Endothelial cell of umbilical vein (primary cell): ENCODE results near the gene POU6F1. TPM values are rescaled to one million over a fixed set of nuclear protein-coding genes. Genes with fewer than 3 reads are reported as not detected.

ENCODE experiments used
- BruUV-seq: library from RNA; stranded (reverse); fragments of 400-500 nt; replicated peaks from 2 replicates; lab custom pipeline; 2021; lab: Mats Ljungman, UMichigan
- CTCF ChIA-PET: fragments of 300-600, 350-600 bp; sonication (Branson Sonifier 250); formaldehyde crosslinking; loops from one replicate; lab custom pipeline; 2021; ENCODE audit warnings: antibody characterized with exemption, inconsistent platforms; lab: Charles Lee
- POLR2A ChIA-PET: fragments of 300-600, 350-600 bp; sonication (Branson Sonifier 250); formaldehyde crosslinking; loops from one replicate; lab custom pipeline; 2021; ENCODE audit warnings: antibody characterized with exemption, inconsistent platforms; lab: Charles Lee
- DNase-seq: peaks from one replicate; pipeline ENCODE4 v3.0.0-alpha.2; 2011; ENCODE audit warnings: low read depth, low spot score
- FAIRE-seq: peaks from 2 replicates; lab custom pipeline; 2011; peaks lifted over from hg19 to GRCh38; lab: Jason Lieb, UNC
- H2AFZ ChIP-seq: 2 replicates; pipeline ENCODE4 v1.6.0; 2012; ENCODE audit warnings: low read depth, low read length, control low read depth, inconsistent platforms
- H3K27ac ChIP-seq: 2 replicates; pipeline ENCODE4 v1.5.1; 2011; ENCODE audit warnings: low read depth, mild to moderate bottlenecking, control low read depth, low read length, moderate library complexity; ENCODE audit not compliant: insufficient read depth
- H3K27me3 ChIP-seq, 2 experiments: 2 replicates each; pipeline versions ENCODE4 v1.6.0 to v1.6.1; 2011; ENCODE audit warnings: low read length in 2 of 2, mixed read lengths in 1 of 2; ENCODE audit not compliant: control insufficient read depth in 2 of 2, insufficient read depth in 2 of 2
- H3K36me3 ChIP-seq, 2 experiments: 2 replicates in 1 of 2; 3 replicates in 1 of 2; pipeline ENCODE4 v1.5.1; 2011; ENCODE audit warnings: low read length in 2 of 2, mild to moderate bottlenecking in 1 of 2, moderate library complexity in 1 of 2; ENCODE audit not compliant: control insufficient read depth in 2 of 2, insufficient read depth in 2 of 2; ENCODE audit errors: extremely low read depth in 1 of 2
- H3K4me1 ChIP-seq: 3 replicates; pipeline ENCODE4 v1.5.1; 2011; ENCODE audit warnings: mild to moderate bottlenecking, low read length; ENCODE audit not compliant: control insufficient read depth, insufficient read depth; ENCODE audit errors: extremely low read depth
- H3K4me2 ChIP-seq: 2 replicates; pipeline ENCODE4 v1.6.1; 2011; ENCODE audit warnings: low read length, control low read depth, mixed read lengths; ENCODE audit not compliant: insufficient read depth
- H3K4me3 ChIP-seq, 3 experiments: fragments of 200-600 bp in 1 of 3; sonication (generic), shearing (Covaris generic) in 1 of 3; replicated peaks in 1 of 3; 2 replicates each; pipeline ENCODE4 v1.5.1; 2011 to 2016; ENCODE audit warnings: control low read depth in 3 of 3, low read length in 3 of 3, mild to moderate bottlenecking in 2 of 3, inconsistent platforms in 1 of 3, low read depth in 1 of 3, moderate library complexity in 1 of 3; ENCODE audit not compliant: insufficient read depth in 1 of 3
- H3K79me2 ChIP-seq: 2 replicates; pipeline ENCODE4 v1.6.0; 2012; ENCODE audit warnings: low read length, inconsistent platforms; ENCODE audit not compliant: control insufficient read depth, insufficient read depth
- H3K9ac ChIP-seq: replicated peaks from 2 replicates; pipeline ENCODE3; 2011; ENCODE audit warnings: low read length, control low read depth; ENCODE audit not compliant: insufficient read depth; ENCODE audit errors: extremely low read depth
- H3K9me1 ChIP-seq: replicated peaks from 3 replicates; pipeline ENCODE4 v1.6.0; 2011; ENCODE audit warnings: mild to moderate bottlenecking, low read length; ENCODE audit not compliant: control insufficient read depth, insufficient read depth; ENCODE audit errors: extremely low read depth
- H3K9me3 ChIP-seq: replicated peaks from 2 replicates; pipeline ENCODE4 v1.5.1; 2012; ENCODE audit warnings: low read length, inconsistent platforms; ENCODE audit not compliant: control insufficient read depth, insufficient read depth
- H4K20me1 ChIP-seq: replicated peaks from 2 replicates; pipeline ENCODE3; 2011; ENCODE audit warnings: mild to moderate bottlenecking, low read length; ENCODE audit not compliant: control insufficient read depth, insufficient read depth; ENCODE audit errors: extremely low read depth
- EZH2 ChIP-seq: IDR thresholded peaks from 2 replicates; pipeline ENCODE4 v1.6.1; 2012; ENCODE audit warnings: borderline replicate concordance, low read depth, mild to moderate bottlenecking, moderate library complexity, low read length, inconsistent platforms; ENCODE audit not compliant: severe bottlenecking
- FOS ChIP-seq: IDR thresholded peaks from 2 replicates; pipeline ENCODE4 v1.6.1; 2011; ENCODE audit warnings: mild to moderate bottlenecking, low read length, moderate library complexity, borderline replicate concordance; ENCODE audit not compliant: insufficient read depth
- GATA2 ChIP-seq: IDR thresholded peaks from 2 replicates; pipeline ENCODE4 v1.7.0; 2011; ENCODE audit warnings: low read depth, mild to moderate bottlenecking, moderate library complexity, mixed read lengths, low read length; ENCODE audit not compliant: insufficient read length, insufficient read depth
- JUN ChIP-seq: IDR thresholded peaks from 2 replicates; pipeline ENCODE4 v1.6.1; 2011; ENCODE audit warnings: borderline replicate concordance, low read depth; ENCODE audit not compliant: insufficient read length, insufficient read depth
- MYC ChIP-seq: IDR thresholded peaks from one replicate; pipeline ENCODE4 v1.6.1; 2011; ENCODE audit warnings: mild to moderate bottlenecking, low read depth, low read length
- POLR2A ChIP-seq: IDR thresholded peaks from 2 replicates; pipeline ENCODE4 v1.6.1; 2012; ENCODE audit warnings: low read depth, mild to moderate bottlenecking, control low read depth, low read length
- POLR2AphosphoS5 ChIP-seq: IDR thresholded peaks from 2 replicates; pipeline ENCODE4 v1.6.1; 2012; ENCODE audit warnings: low read depth, mild to moderate bottlenecking, control low read depth, low read length, moderate library complexity; ENCODE audit not compliant: insufficient read depth
- dilution Hi-C: fragments of 300-500 bp; cut with MboI; formaldehyde crosslinking; loops from one replicate; pipeline ENCODE4 v1.15.0; 2019; ENCODE audit warnings: low sequenced_read_pairs; ENCODE audit not compliant: extremely low pct_ligation_motif_present
- intact Hi-C: fragments of 100-400 bp; cut with micrococcal nuclease; formaldehyde crosslinking; loops from one replicate; pipeline ENCODE4 v1.10.0; 2022
- polyA plus RNA-seq, 4 experiments: library from polyadenylated mRNA; depleted of rRNA in 3 of 4; stranded (reverse) in 3 of 4; unstranded in 1 of 4; fragments of >200 nt; gene quantifications; 2 replicates each; pipeline versions ENCODE4 v1.2.1 to v1.2.3, GENCODE V29; 2011 to 2012; ENCODE audit warnings: missing spikeins in 1 of 4
- total RNA-seq: library from RNA; stranded (reverse); gene quantifications from 2 replicates; pipeline ENCODE4 v1.2.3, GENCODE V29; 2021
- TF ChIP-seq, protein P1 (sequence below): IDR thresholded peaks from 2 replicates; pipeline ENCODE4 v1.6.1; 2011; ENCODE audit not compliant: insufficient read depth, insufficient read length
- TF ChIP-seq, protein P2 (sequence below), 2 donors: IDR thresholded peaks; 1 replicate in 1 of 2; 2 replicates in 1 of 2; pipeline ENCODE4 v1.5.1; 2011; ENCODE audit warnings: low read length in 2 of 2, mild to moderate bottlenecking in 2 of 2, moderate library complexity in 2 of 2, control low read depth in 1 of 2, inconsistent platforms in 1 of 2, low read depth in 1 of 2; ENCODE audit not compliant: insufficient read depth in 1 of 2; ENCODE audit errors: extremely low read depth in 1 of 2

The POU6F1 gene
- total and polyA plus RNA-seq, 2 donors (not counting 3 experiments of a cell fraction or from before 2014, with no cell fraction given), result 5.4 to 14.4 TPM

DNA sequence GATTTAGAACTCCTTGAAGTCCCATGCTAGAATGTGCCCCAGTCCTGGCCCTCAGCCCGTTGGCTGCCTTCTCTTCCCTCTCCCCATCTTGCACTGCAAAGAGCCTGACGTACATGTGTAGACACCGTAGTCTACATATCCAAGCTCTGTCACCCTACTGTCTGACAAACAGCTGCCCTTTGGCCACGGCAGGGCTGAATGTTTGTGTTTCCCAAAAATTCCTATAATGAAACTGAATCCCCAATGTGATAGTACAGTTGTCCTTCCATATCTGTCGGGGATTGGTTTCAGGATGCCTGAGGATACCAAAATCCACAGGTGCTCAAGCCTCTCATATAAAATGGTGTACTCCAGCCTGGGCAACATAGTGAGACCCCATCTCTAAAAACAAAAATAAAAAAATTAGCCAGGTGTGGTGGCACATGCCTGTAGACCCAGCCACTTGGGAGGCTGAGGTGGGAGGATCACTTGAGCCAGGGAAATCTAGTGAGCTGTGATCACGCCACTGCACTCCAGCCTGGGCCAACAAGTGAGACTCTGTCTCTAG lies 32.6 kb downstream of the POU6F1 start:
- intact Hi-C loops, result no loop called here
- Histone ChIP-seq H3K36me3 (no peaks in the 10 kb centered on the region), H3K27ac (no peak overlapping the region), H3K4me1 (peaks cover 2% of the 10 kb centered on the region), H2AFZ (no peak overlapping the region), H3K9ac (no peak overlapping the region), H3K27me3 (no peaks in the 10 kb centered on the region), H3K4me3 (no peak overlapping the region), H3K9me1 (no peaks in the 10 kb centered on the region), H3K4me2 (no peak overlapping the region), H3K9me3 (no peaks in the 10 kb centered on the region), H4K20me1 (no peaks in the 10 kb centered on the region), H3K79me2 (no peaks in the 10 kb centered on the region)
- POLR2A ChIA-PET, result no interaction called here
- FAIRE-seq (no peak), DNase-seq (no peak)
- TF ChIP-seq FOS (no peak), POLR2AphosphoS5 (no peak), GATA2 (no peak), POLR2A (no peak), MYC (no peak), EZH2 (no peak), JUN (no peak)
- TF ChIP-seq, protein P1, sequence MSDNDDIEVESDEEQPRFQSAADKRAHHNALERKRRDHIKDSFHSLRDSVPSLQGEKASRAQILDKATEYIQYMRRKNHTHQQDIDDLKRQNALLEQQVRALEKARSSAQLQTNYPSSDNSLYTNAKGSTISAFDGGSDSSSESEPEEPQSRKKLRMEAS, result no peak
- TF ChIP-seq, protein P2, sequence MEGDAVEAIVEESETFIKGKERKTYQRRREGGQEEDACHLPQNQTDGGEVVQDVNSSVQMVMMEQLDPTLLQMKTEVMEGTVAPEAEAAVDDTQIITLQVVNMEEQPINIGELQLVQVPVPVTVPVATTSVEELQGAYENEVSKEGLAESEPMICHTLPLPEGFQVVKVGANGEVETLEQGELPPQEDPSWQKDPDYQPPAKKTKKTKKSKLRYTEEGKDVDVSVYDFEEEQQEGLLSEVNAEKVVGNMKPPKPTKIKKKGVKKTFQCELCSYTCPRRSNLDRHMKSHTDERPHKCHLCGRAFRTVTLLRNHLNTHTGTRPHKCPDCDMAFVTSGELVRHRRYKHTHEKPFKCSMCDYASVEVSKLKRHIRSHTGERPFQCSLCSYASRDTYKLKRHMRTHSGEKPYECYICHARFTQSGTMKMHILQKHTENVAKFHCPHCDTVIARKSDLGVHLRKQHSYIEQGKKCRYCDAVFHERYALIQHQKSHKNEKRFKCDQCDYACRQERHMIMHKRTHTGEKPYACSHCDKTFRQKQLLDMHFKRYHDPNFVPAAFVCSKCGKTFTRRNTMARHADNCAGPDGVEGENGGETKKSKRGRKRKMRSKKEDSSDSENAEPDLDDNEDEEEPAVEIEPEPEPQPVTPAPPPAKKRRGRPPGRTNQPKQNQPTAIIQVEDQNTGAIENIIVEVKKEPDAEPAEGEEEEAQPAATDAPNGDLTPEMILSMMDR (IDR thresholded peaks at IDR 0.05; ENCODE audit: extremely low read depth in 1 of 2, insufficient read depth in 1 of 2, low read depth in 1 of 2, low read length in 2 of 2), result no peak
- BruUV-seq, result no TSS peak
- dilution Hi-C loops, result no loop called here
- CTCF ChIA-PET, result interaction anchor here (2.1 kb wide), 1 partner anchor 33 kb away, joined by 4 read pairs; the partner anchor contains the start of gene POU6F1
